Measurements from ENCODE around the gene PFKL. TPM values are rescaled to one million over a fixed set of nuclear protein-coding genes. Genes with fewer than 3 reads are reported as not detected.

PFKL gene
- total RNA-seq, 1 experiment from 2014 or later, result 134 TPM

DNA sequence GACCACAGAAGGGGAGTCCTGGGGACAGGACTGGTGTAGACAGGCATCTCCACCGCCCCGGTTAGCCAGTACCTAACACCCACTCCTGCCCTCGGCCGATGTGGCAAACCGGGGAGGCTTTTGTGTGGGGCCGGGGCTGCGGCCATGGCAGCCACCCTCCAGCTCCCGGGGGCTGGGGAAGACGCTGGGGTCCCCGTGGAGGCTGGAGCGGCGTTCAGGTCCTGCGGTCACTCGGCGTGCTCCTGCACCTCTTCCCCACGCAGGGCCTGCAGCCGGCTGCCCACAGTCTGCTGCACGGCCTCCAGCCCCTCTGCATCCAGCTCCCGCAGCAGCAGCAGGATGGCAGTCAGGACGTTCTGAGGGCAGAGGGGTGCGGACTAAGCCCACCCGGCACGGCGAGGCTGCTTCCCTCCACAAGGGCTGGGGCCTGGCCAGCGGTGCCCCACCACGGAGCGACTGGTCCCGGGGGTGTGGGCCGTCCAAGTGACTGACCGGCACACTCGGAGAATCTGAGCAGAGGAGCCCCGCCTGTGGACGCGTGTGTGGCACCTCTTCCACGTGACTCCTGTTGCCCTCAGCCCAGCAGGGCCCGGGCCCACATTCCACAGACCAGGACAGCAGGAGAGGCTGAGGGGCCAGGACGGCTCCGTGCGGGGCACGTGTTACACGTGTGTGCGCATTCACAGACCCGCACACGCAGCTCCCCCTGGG lies 30.3 kb downstream of the PFKL start:
- DNase-seq (ENCODE audit: low spot score), result no peak
- Mint-ChIP-seq H3K36me3 (no peaks in the 10 kb centered on the region), H3K4me3 (no peak overlapping the region), H3K27me3 (ENCODE audit: low read depth) (no peaks in the 10 kb centered on the region), H3K4me1 (no peaks in the 10 kb centered on the region), H3K27ac (peak overlapping the region; percentile 63; the same call in 1 of the 2 replicates), H3K9me3 (no peaks in the 10 kb centered on the region)
- TF ChIP-seq TEAD1 (CRISPR knock-in tag; IDR thresholded peaks at IDR 0.05), result no peak
- TF ChIP-seq, protein P1, sequence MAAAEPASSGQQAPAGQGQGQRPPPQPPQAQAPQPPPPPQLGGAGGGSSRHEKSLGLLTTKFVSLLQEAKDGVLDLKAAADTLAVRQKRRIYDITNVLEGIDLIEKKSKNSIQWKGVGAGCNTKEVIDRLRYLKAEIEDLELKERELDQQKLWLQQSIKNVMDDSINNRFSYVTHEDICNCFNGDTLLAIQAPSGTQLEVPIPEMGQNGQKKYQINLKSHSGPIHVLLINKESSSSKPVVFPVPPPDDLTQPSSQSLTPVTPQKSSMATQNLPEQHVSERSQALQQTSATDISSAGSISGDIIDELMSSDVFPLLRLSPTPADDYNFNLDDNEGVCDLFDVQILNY (CRISPR knock-in tag; IDR thresholded peaks at IDR 0.05), result no peak
- TF ChIP-seq, protein P2, sequence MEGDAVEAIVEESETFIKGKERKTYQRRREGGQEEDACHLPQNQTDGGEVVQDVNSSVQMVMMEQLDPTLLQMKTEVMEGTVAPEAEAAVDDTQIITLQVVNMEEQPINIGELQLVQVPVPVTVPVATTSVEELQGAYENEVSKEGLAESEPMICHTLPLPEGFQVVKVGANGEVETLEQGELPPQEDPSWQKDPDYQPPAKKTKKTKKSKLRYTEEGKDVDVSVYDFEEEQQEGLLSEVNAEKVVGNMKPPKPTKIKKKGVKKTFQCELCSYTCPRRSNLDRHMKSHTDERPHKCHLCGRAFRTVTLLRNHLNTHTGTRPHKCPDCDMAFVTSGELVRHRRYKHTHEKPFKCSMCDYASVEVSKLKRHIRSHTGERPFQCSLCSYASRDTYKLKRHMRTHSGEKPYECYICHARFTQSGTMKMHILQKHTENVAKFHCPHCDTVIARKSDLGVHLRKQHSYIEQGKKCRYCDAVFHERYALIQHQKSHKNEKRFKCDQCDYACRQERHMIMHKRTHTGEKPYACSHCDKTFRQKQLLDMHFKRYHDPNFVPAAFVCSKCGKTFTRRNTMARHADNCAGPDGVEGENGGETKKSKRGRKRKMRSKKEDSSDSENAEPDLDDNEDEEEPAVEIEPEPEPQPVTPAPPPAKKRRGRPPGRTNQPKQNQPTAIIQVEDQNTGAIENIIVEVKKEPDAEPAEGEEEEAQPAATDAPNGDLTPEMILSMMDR (IDR thresholded peaks at IDR 0.05), result no peak
- no peak for TF ChIP-seq JUN (CRISPR knock-in tag; IDR thresholded peaks at IDR 0.05)
- no peak for TF ChIP-seq RELA (CRISPR knock-in tag; IDR thresholded peaks at IDR 0.05; ENCODE audit: borderline replicate concordance)
- TF ChIP-seq ZNF263 (CRISPR knock-in tag; IDR thresholded peaks at IDR 0.05; ENCODE audit: low read depth), result no peak
- TF ChIP-seq, protein P3, sequence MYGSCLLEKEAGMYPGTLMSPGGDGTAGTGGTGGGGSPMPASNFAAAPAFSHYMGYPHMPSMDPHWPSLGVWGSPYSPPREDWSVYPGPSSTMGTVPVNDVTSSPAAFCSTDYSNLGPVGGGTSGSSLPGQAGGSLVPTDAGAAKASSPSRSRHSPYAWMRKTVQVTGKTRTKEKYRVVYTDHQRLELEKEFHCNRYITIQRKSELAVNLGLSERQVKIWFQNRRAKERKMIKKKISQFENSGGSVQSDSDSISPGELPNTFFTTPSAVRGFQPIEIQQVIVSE (CRISPR knock-in tag; IDR thresholded peaks at IDR 0.05; ENCODE audit: borderline replicate concordance), result no peak
- TF ChIP-seq, protein P4, sequence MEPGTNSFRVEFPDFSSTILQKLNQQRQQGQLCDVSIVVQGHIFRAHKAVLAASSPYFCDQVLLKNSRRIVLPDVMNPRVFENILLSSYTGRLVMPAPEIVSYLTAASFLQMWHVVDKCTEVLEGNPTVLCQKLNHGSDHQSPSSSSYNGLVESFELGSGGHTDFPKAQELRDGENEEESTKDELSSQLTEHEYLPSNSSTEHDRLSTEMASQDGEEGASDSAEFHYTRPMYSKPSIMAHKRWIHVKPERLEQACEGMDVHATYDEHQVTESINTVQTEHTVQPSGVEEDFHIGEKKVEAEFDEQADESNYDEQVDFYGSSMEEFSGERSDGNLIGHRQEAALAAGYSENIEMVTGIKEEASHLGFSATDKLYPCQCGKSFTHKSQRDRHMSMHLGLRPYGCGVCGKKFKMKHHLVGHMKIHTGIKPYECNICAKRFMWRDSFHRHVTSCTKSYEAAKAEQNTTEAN (CRISPR knock-in tag; IDR thresholded peaks at IDR 0.05), result no peak
- no peak for TF ChIP-seq FOXP1 (CRISPR knock-in tag; IDR thresholded peaks at IDR 0.05; ENCODE audit: borderline replicate concordance)
- no peak for TF ChIP-seq GRHL2 (CRISPR knock-in tag; IDR thresholded peaks at IDR 0.05; ENCODE audit: insufficient replicate concordance, severe bottlenecking)
- TF ChIP-seq, protein P5, sequence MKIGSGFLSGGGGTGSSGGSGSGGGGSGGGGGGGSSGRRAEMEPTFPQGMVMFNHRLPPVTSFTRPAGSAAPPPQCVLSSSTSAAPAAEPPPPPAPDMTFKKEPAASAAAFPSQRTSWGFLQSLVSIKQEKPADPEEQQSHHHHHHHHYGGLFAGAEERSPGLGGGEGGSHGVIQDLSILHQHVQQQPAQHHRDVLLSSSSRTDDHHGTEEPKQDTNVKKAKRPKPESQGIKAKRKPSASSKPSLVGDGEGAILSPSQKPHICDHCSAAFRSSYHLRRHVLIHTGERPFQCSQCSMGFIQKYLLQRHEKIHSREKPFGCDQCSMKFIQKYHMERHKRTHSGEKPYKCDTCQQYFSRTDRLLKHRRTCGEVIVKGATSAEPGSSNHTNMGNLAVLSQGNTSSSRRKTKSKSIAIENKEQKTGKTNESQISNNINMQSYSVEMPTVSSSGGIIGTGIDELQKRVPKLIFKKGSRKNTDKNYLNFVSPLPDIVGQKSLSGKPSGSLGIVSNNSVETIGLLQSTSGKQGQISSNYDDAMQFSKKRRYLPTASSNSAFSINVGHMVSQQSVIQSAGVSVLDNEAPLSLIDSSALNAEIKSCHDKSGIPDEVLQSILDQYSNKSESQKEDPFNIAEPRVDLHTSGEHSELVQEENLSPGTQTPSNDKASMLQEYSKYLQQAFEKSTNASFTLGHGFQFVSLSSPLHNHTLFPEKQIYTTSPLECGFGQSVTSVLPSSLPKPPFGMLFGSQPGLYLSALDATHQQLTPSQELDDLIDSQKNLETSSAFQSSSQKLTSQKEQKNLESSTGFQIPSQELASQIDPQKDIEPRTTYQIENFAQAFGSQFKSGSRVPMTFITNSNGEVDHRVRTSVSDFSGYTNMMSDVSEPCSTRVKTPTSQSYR (CRISPR knock-in tag; IDR thresholded peaks at IDR 0.05), result no peak
- no peak for TF ChIP-seq PRRX2 (CRISPR knock-in tag; IDR thresholded peaks at IDR 0.05)
- TF ChIP-seq, protein P6, sequence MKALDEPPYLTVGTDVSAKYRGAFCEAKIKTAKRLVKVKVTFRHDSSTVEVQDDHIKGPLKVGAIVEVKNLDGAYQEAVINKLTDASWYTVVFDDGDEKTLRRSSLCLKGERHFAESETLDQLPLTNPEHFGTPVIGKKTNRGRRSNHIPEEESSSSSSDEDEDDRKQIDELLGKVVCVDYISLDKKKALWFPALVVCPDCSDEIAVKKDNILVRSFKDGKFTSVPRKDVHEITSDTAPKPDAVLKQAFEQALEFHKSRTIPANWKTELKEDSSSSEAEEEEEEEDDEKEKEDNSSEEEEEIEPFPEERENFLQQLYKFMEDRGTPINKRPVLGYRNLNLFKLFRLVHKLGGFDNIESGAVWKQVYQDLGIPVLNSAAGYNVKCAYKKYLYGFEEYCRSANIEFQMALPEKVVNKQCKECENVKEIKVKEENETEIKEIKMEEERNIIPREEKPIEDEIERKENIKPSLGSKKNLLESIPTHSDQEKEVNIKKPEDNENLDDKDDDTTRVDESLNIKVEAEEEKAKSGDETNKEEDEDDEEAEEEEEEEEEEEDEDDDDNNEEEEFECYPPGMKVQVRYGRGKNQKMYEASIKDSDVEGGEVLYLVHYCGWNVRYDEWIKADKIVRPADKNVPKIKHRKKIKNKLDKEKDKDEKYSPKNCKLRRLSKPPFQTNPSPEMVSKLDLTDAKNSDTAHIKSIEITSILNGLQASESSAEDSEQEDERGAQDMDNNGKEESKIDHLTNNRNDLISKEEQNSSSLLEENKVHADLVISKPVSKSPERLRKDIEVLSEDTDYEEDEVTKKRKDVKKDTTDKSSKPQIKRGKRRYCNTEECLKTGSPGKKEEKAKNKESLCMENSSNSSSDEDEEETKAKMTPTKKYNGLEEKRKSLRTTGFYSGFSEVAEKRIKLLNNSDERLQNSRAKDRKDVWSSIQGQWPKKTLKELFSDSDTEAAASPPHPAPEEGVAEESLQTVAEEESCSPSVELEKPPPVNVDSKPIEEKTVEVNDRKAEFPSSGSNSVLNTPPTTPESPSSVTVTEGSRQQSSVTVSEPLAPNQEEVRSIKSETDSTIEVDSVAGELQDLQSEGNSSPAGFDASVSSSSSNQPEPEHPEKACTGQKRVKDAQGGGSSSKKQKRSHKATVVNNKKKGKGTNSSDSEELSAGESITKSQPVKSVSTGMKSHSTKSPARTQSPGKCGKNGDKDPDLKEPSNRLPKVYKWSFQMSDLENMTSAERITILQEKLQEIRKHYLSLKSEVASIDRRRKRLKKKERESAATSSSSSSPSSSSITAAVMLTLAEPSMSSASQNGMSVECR (CRISPR knock-in tag; IDR thresholded peaks at IDR 0.05; ENCODE audit: borderline replicate concordance), result no peak
- TF ChIP-seq SMAD3 (CRISPR knock-in tag; IDR thresholded peaks at IDR 0.05; ENCODE audit: borderline replicate concordance), result no peak
- ChIA-PET CTCF (interaction anchor here (0.6 to 1.9 kb wide), 2 partner anchors 33 to 125 kb away, joined by 6 read pairs; partner anchors contain the start of gene LRRC3), POLR2A (no interaction called here)
- no peak for ATAC-seq

Measured in WTC11 (cell line).